IPS-15b (cell line): ENCODE measurements around the gene PKP1.

ENCODE experiments used
- H3K27me3 ChIP-seq: one replicate; pipeline ENCODE4 v1.6.1; 2013; ENCODE audit warnings: low read length; ENCODE audit not compliant: control insufficient read depth, insufficient read depth
- H3K36me3 ChIP-seq: one replicate; pipeline ENCODE4 v1.6.1; 2013; ENCODE audit warnings: low read length; ENCODE audit not compliant: control insufficient read depth, insufficient read depth
- H3K4me1 ChIP-seq: one replicate; pipeline ENCODE4 v1.6.1; 2013; ENCODE audit warnings: mild to moderate bottlenecking, low read length; ENCODE audit not compliant: control insufficient read depth, insufficient read depth
- H3K4me3 ChIP-seq: one replicate; pipeline ENCODE4 v1.5.1; 2013; ENCODE audit warnings: low read depth, low read length
- H3K9ac ChIP-seq: one replicate; pipeline ENCODE4 v1.6.1; 2013; ENCODE audit warnings: low read depth, mild to moderate bottlenecking, low read length
- H3K9me3 ChIP-seq: one replicate; pipeline ENCODE4 v1.6.1; 2013; ENCODE audit warnings: mild to moderate bottlenecking, low read length; ENCODE audit not compliant: control insufficient read depth, insufficient read depth

PKP1 gene

DNA sequence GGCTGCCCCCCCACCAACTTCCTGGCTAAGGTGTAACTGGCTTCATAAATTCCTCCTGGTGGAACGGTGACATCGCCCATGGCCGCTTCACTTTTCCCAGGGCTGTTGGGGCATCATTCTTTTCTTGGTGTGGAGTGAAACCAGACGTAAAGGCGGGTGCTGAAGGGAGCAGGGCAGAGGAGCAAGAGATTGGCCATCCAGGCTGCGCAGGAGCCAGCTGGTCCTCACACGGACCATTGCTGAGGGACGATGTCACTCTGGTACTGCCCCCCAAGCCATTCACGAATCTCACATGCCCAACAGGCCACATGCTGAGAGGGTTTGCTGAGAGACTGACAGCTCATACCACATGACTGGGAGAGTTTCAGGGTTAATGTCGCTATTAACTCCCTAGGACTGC is 10.5 kb upstream of the PKP1 start:
- Histone ChIP-seq H3K9me3 (no peaks in the 10 kb centered on the region), H3K9ac (no peak overlapping the region), H3K4me3 (no peak overlapping the region), H3K36me3 (no peaks in the 10 kb centered on the region), H3K4me1 (no peaks in the 10 kb centered on the region), H3K27me3 (peaks cover 4% of the 10 kb centered on the region)

DNA sequence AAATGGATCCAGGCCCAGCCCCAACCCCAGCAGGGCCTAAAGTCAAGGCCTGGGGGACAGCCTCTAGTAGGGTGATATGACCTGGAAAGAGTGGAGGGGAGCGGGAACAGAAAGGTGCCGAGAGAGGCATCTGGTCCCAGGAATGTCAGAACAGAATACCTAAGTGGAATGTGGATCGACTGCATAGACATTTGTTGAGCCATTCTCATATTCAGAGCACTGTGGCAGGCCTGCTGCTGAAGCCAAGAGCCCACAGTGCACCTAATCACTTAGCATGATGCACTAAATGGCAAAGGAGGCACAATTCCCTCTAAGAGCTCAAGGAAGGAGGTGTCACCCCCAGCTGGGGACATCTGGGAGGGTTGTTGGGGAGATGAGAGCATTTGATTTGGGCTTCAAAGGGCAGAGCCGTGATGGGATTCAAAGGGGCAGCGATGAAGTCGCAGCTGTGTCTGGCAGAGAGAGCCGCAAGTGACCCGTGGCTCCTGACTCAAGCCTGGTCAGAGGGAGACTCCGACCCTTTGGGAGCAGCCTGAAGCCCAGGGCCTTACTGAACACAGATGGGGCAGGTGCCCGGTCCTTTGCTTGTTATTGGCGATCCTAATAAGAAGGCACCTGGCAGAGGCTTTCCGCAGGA is 8.6 kb upstream of the PKP1 start:
- peaks cover 4% of the 10 kb centered on the region for H3K27me3 ChIP-seq
- no peaks in the 10 kb centered on the region for H3K36me3 ChIP-seq
- no peak overlapping the region for H3K4me3 ChIP-seq
- H3K4me1 ChIP-seq, result no peaks in the 10 kb centered on the region
- H3K9ac ChIP-seq, result no peak overlapping the region
- H3K9me3 ChIP-seq, result no peaks in the 10 kb centered on the region

GRCh38 chr1:201275253-201275666 is 8.0 kb upstream of the PKP1 start:
- Histone ChIP-seq H3K9me3 (no peaks in the 10 kb centered on the region), H3K27me3 (peaks cover 4% of the 10 kb centered on the region), H3K4me1 (no peaks in the 10 kb centered on the region), H3K4me3 (no peak overlapping the region), H3K36me3 (no peaks in the 10 kb centered on the region), H3K9ac (no peak overlapping the region)

DNA sequence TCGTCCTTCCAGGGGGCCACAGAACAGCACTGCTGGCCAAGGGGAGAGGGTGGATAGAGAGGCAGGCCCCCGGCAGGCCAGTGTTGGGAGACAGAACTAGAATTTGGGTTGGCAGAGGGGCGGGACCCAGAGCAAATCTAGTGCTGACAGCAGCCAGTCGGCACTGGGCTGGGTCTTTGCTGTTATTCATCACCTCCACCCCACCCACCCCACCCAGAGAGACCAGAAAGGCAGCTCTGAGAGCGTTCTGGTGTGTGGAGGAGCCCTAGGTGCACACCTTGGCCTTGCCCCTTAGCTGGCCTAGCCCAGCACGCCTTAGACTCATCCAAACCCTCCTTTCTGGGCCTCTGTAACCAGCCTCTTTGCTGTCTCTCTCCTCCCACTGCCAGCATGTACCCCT is 6.4 kb upstream of the PKP1 start:
- H3K27me3 ChIP-seq, result peaks cover 15% of the 10 kb centered on the region
- no peak overlapping the region for H3K9ac ChIP-seq
- H3K36me3 ChIP-seq, result no peaks in the 10 kb centered on the region
- H3K4me1 ChIP-seq, result no peaks in the 10 kb centered on the region
- H3K9me3 ChIP-seq, result no peaks in the 10 kb centered on the region
- no peak overlapping the region for H3K4me3 ChIP-seq

DNA sequence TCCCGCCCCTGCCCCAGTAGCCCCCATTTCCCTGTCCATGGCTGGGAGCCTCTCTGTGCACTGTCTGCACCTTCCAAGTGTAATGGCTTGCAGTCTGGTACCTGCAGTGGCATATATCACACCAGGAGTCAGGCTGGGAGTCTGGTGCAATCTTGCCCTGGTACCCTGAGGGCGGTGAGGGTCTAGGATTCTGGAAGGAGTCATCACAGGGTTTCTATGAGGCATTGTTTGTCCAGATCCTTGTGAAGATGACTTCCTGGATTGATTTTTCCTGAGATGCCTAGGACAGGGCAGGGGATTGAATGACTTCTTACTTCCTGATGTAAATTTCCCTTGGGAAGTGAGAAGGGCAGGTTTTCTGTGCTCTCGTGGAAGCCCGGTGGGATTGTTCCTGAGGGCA is 5.9 kb upstream of the PKP1 start:
- Histone ChIP-seq H3K27me3 (peaks cover 20% of the 10 kb centered on the region), H3K4me1 (no peaks in the 10 kb centered on the region), H3K4me3 (no peak overlapping the region), H3K36me3 (no peaks in the 10 kb centered on the region), H3K9me3 (no peaks in the 10 kb centered on the region), H3K9ac (no peak overlapping the region)

GRCh38 chr1:201279313-201279712 is 4.0 kb upstream of the PKP1 start:
- Histone ChIP-seq H3K9me3 (no peaks in the 10 kb centered on the region), H3K9ac (no peak overlapping the region), H3K4me1 (no peaks in the 10 kb centered on the region), H3K36me3 (no peaks in the 10 kb centered on the region), H3K4me3 (no peak overlapping the region), H3K27me3 (peaks cover 35% of the 10 kb centered on the region)

GRCh38 chr1:201280884-201281283 is 2.4 kb upstream of the PKP1 start:
- Histone ChIP-seq H3K9me3 (no peaks in the 10 kb centered on the region), H3K9ac (no peak overlapping the region), H3K4me3 (no peak overlapping the region), H3K27me3 (peaks cover 51% of the 10 kb centered on the region), H3K36me3 (no peaks in the 10 kb centered on the region), H3K4me1 (no peaks in the 10 kb centered on the region)

DNA sequence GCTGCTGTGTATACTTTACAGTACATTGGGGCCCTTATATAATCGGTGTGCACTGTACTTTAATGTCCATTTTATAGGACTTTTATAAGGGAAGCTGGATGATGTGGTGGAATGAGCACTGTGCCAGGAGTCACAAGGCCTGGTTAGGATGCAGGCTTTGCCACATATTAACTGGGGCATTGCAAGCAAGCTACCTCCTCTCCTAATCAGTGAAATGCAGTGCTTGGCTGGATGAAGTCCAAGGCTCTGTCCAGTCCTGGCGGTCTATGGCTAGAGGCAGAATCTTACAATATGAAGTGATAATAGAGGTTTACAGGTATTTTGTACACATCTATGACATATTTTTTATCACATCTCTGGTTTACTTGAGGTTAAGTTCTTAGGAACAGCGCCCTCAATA is 1.7 kb upstream of the PKP1 start:
- no peaks in the 10 kb centered on the region for H3K4me1 ChIP-seq
- H3K4me3 ChIP-seq, result no peak overlapping the region
- no peaks in the 10 kb centered on the region for H3K36me3 ChIP-seq
- H3K27me3 ChIP-seq, result peaks cover 56% of the 10 kb centered on the region
- no peak overlapping the region for H3K9ac ChIP-seq
- H3K9me3 ChIP-seq, result no peaks in the 10 kb centered on the region

GRCh38 chr1:201282216-201282615 is 1.1 kb upstream of the PKP1 start:
- peaks cover 56% of the 10 kb centered on the region for H3K27me3 ChIP-seq
- H3K4me3 ChIP-seq, result no peak overlapping the region
- no peaks in the 10 kb centered on the region for H3K4me1 ChIP-seq
- no peaks in the 10 kb centered on the region for H3K36me3 ChIP-seq
- H3K9ac ChIP-seq, result no peak overlapping the region
- no peaks in the 10 kb centered on the region for H3K9me3 ChIP-seq

GRCh38 chr1:201283836-201284553 is 689 bp downstream of the PKP1 start:
- Histone ChIP-seq H3K4me1 (no peaks in the 10 kb centered on the region), H3K36me3 (no peaks in the 10 kb centered on the region), H3K9me3 (no peaks in the 10 kb centered on the region), H3K9ac (no peak overlapping the region), H3K27me3 (peaks cover 56% of the 10 kb centered on the region), H3K4me3 (peak overlapping the region; percentile 8)

- no peak overlapping the region for H3K4me3 ChIP-seq
Observed at GRCh38 chr1:201284636-201285035, 1.3 kb downstream of the PKP1 start.

DNA sequence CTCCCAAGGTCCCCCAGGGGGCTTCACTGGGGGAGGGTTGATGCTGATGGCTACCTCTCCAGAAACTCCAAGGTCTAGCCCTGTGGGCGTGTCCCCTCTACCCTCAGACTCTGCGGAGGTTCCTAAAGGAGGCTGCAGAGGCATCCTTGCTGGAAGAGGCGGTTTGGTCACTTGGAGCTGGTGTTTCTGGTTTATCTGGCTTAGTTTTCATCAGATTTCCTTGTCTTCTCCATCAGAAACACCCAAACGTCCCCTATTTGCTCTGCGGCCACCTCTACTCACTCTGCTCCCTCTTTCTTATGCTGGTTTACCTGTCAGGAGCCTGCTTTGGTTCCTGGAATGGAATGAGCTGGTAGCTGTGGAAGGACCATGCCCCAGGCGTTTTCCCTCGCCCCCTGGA is 2.5 kb downstream of the PKP1 start:
- Histone ChIP-seq H3K4me1 (no peaks in the 10 kb centered on the region), H3K36me3 (no peaks in the 10 kb centered on the region), H3K27me3 (peaks cover 52% of the 10 kb centered on the region), H3K9me3 (no peaks in the 10 kb centered on the region), H3K9ac (no peak overlapping the region), H3K4me3 (no peak overlapping the region)

More at GRCh38 chr1:201284636-201285035, 1.3 kb downstream of the PKP1 start:
- Histone ChIP-seq H3K27me3 (peaks cover 56% of the 10 kb centered on the region), H3K9ac (no peak overlapping the region), H3K9me3 (no peaks in the 10 kb centered on the region), H3K4me1 (no peaks in the 10 kb centered on the region), H3K36me3 (no peaks in the 10 kb centered on the region)
